HL-60 (cell line): ENCODE measurements around the gene DPP10.

ENCODE experiments used
- DNase-seq, 2 experiments: peaks; one replicate each; pipeline ENCODE4 v3.0.0-alpha.2; 2010 to 2020; ENCODE audit warnings: low read depth in 1 of 2, low spot score in 1 of 2
- H3K27ac ChIP-seq: fragments of 250-450 bp; sonication (Bioruptor Pico); replicated peaks from 2 replicates; pipeline ENCODE4 v1.5.1; 2020; ENCODE audit warnings: mild to moderate bottlenecking, moderate library complexity
- H3K27me3 ChIP-seq: fragments of 250-450 bp; sonication (Bioruptor Pico); 2 replicates; pipeline ENCODE4 v1.5.1; 2021; ENCODE audit warnings: mild to moderate bottlenecking, moderate library complexity; ENCODE audit not compliant: insufficient read depth, poor library complexity, severe bottlenecking
- H3K4me3 ChIP-seq: replicated peaks from 2 replicates; pipeline ENCODE4 v1.5.1; 2011; ENCODE audit warnings: mild to moderate bottlenecking, control low read depth, low read length; ENCODE audit not compliant: insufficient read depth
- CTCF ChIP-seq: IDR thresholded peaks from one replicate; pipeline ENCODE4 v1.5.1; 2011; ENCODE audit warnings: low read length, control low read depth, inconsistent platforms; ENCODE audit not compliant: insufficient read depth
- GABPA ChIP-seq: IDR thresholded peaks from 2 replicates; pipeline ENCODE4 v1.6.1; 2012; ENCODE audit warnings: low read depth
- POLR2AphosphoS5 ChIP-seq: IDR thresholded peaks from 2 replicates; pipeline ENCODE4 v1.6.1; 2012; ENCODE audit warnings: low read depth
- REST ChIP-seq: IDR thresholded peaks from 2 replicates; pipeline ENCODE4 v1.6.1; 2012; ENCODE audit warnings: low read depth; ENCODE audit not compliant: insufficient replicate concordance
- SPI1 ChIP-seq: IDR thresholded peaks from 2 replicates; pipeline ENCODE4 v1.6.1; 2012; ENCODE audit warnings: low read depth, mild to moderate bottlenecking, borderline replicate concordance

The DPP10 gene

GRCh38 chr2:115412501-115412900 is 970.1 kb downstream of the DPP10 start:
- Histone ChIP-seq H3K27ac (no peak overlapping the region), H3K4me3 (no peak overlapping the region), H3K27me3 (no peaks in the 10 kb centered on the region)
- TF ChIP-seq CTCF (no peak), GABPA (no peak), SPI1 (no peak), POLR2AphosphoS5 (no peak), REST (no peak)
- DNase-seq, result no peak

GRCh38 chr2:115413791-115414190 is 971.4 kb downstream of the DPP10 start:
- H3K27ac ChIP-seq, result no peak overlapping the region
- TF ChIP-seq SPI1 (no peak), REST (no peak), CTCF (no peak), GABPA (no peak), POLR2AphosphoS5 (no peak)
- H3K4me3 ChIP-seq, result no peak overlapping the region
- no peaks in the 10 kb centered on the region for H3K27me3 ChIP-seq
- DNase-seq, result no peak

GRCh38 chr2:115414466-115414865 is 972.0 kb downstream of the DPP10 start:
- TF ChIP-seq REST (no peak), POLR2AphosphoS5 (no peak), GABPA (no peak), SPI1 (no peak), CTCF (no peak)
- no peak for DNase-seq
- Histone ChIP-seq H3K4me3 (no peak overlapping the region), H3K27me3 (no peaks in the 10 kb centered on the region), H3K27ac (no peak overlapping the region)
